Medulla oblongata (tissue), 1 donor: ENCODE data around the gene WSCD1.

Source experiments
- DNase-seq: peaks from one replicate; pipeline ENCODE4 v3.0.0-alpha.2; 2015; ENCODE audit errors: extremely low spot score

WSCD1 gene

DNA sequence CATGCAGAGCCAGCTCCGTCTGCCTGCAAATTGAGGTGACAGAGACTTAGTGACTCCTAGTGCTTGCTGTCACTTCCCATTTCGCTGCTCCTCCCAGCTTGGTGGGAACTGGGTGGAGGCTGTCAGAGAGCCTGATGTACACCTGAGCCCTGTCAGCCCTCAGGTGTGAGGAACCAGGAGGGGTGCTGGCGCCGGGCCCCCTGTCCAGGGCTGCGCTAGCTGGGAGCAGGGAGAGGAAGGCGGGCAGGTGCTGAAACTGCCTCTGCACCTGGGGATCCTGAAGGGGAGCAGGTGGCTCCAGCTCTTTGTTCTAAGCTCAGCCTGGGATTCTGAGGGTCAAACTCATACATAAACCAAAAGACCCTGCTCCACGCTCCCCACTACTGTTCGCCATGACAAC lies 10.8 kb upstream of the WSCD1 start:
- no peak for DNase-seq

DNA sequence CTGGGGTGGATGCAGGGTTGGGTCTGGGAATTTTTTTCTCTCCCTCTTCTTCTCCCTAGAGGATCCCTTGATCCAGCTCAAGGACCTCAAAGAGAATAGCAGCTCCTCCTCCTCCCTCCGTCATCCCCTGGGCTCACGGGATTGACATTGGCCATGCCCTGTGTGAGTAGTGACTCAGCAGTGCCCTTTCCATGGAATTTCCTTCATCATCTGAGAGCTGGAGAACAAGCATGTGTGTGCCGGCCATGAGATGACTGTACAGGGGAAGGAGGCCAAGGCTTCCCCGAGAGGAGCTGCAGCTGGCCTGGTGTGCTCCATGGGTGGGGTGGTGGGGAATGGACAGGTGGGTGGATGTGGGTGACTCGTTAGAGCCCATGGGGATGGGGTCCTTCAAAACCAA lies 8.9 kb upstream of the WSCD1 start:
- no peak for DNase-seq

DNA sequence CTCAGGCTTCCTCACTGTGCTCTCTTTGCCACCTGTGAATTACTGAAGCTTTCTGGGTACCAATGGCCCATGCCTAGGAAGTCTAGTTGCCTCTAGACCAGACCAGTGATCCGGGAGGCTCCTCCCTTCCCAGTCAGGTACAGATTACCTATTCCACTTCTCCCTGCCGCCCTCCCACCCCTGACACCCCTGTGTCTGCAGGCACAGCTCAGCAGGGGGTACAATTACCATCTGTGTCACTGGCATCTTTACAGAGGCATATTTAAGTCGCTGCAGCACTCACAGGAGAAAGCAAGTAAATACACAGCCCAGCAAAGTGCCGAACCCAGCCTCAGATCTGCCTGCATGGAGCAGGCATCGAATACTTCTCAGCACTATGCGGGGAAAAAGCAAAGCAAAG lies 5.3 kb upstream of the WSCD1 start:
- DNase-seq: no peak

DNA sequence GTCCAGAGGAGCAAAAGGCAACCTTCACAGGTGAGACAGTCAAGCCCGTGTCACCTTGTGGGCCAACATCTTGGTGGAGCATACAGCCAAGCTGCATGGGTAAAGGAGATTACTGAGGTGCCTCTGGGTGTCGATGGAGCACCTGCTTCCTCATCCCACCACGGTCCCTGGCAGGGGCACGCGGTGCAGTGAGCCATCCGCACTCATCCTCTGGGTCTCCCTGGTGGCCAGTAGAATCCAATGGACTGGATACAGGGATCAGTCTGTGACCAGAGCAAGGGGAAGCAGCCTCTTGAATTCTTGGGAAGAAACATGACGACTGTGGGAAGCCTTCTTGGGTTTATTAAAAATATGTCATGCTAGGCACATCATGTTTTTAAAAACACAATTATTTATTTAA lies 4.8 kb upstream of the WSCD1 start:
- DNase-seq: no peak

DNA sequence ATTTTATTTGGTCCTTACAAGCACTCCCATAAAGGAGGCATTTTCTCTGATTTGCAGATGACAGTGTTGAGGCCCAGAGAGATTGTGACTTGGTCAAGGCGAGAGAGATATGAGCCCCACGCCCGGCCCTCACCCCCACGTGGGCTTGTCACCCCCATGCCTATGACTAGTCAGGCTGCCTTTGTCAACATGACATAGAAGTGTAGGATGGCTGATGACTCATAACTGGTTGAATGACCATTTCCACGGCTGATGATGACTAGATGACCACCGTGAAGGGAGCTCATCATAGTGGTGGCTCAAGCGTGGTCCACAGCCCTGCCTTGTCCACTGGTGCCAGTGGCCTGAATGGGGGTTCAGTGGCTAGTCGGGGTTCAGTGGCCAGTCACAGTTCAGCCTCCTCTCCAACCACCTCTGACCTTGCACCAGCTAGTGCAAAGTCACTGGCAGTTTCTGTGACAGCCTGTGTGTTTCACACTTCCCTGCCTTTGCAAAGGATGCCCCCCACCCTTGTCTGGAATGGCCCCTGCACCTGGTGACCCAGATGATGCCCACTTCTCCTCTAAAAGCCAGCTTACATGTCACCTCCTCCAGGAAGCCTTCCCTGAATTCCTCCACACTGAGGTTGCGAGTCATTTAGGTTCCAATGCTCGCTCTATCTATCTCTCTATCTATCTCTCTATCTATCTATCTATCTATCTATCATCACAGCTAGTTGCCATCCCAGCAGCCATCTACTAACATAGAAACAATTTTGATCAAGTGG lies 3.8 kb upstream of the WSCD1 start:
- no peak for DNase-seq

DNA sequence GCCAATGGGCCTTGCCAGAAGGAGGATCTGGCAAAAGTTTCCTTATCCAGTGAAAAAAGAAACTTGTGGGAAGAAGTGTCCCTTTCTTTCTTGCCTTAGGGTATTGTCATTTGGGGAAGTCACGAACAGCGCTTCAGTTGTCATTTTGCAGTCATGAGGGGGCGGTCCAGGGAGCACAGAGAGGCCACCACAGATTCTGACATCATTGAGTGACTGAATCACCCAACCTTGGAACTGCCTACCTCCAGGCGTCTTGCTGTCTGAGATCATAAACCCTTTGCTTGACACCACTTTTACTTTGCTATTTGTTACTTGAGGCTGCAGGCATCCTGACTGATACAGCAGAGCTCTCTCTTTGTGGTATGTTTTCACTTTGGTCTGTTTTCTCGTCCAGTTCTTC lies 3.1 kb upstream of the WSCD1 start:
- DNase-seq: no peak

DNA sequence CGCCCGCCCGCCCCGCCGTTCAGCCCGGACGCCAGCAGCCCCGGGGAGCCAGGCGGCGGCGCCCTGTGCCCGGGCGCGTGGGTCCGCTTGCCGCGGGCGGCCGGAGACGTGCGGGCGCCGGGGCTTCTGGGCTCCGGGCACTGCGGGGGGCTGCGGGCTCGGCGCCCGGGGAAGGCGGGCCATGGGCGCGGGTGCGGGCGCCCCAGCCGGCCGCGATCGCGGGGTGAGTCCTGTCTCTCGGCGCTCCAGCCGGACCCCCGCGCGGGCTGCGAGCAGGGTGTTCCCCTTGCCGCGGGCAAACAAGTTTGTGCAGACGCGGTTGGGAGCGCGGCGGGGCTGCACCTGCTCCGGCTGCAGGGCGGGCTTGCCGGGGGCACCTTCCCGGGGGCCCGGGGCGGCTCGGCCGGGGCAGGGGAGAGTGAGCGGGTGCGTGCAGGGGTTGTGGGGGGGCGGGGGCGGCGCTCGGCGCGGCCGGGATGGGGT lies 292 bp downstream of the WSCD1 start:
- DNase-seq: no peak

DNA sequence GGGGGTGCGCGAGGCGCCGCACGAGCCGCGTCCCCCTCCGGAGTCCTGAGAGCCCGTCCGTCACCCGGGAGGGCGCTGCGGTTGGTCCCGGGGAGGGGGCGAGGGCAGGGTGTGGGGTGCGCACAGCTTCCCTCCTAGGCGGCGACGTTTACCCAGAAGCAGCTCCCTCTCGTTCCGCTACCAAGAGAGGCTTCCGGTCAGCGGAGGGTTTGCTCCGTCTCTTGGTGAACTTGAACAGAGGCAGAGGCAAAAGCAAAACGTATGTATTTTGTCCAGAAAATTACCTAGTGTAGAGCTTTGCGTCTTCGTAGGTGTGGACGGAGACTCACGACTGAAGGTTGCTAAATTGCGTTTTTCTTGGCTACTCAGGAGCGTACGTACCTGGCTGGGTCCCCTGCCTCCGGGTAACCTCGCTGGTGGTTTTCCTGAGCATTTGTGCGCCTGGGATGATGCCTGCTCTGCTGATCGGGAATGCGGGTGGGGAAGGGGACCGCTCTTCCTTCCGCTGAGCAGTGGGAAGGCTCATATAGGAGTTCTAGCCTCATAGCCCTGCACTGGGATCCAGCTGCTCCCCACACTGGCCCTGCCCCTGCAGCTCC lies 833 bp downstream of the WSCD1 start:
- DNase-seq: peak; percentile 61

DNA sequence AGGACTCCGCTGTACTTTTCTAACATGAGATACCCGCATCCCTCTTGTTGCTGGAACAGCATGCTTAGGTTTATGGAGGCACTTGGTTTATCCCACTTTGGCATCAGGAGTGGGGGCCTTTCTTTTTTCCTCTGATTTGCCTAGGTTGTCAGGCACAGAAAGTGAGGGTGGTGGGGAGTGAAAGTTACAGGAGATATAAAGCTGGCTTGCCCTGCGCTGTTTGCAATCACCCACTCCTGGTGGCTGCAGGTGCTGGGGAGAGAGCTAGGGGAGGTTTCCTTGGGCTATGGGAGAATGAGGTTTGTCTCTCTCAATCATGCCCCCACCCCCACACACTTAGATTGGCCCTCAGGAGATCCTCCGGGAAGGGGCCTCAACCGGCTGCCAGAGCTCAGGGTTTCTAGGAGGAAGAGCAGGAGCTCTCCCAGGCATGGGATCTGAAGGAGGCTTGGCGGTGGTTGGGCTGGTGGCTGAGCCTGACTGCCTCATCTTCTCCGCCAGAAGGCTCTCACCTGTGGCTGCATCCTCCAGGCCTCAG lies 1.4 kb downstream of the WSCD1 start:
- peak; percentile 29 for DNase-seq

DNA sequence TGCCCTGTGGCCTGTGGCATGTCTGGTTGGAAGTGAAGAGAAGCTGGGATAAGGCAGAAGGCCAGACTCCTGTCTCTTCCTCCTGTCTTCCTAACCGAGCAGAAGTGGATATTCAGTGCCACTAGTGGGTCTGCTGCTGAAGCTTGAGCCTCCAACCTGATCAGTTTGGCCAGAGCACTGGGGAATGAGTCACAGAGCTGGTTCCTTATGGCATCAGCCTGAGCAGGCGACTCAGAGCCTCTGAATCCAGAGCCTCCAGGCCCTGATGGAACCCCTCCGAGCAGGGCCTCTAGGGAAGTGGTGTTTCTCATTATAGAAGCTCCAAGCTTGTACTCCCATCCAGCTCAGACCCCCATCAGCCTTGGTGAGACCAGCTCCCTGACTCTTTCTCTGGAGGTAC lies 2.0 kb downstream of the WSCD1 start:
- DNase-seq: no peak

DNA sequence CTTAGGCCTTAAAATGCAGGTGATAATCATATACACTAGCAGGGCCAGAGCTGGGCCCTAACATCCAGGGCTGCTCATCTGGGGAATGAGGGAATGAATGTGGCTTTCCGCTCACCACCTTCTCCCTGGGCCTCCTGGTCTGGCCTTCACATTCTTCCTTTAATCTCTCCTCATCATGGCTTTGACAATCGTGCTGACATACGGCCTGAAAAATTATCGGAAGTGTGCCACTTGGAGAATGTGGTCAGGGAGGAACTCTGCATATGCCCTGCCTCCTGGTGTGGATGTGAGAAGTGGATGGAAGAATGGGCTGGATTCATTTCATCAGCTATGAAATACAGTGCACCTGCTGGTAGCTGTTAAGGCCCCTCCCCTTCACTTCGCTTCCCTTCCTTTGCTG lies 2.4 kb downstream of the WSCD1 start:
- DNase-seq: peak; percentile 9

DNA sequence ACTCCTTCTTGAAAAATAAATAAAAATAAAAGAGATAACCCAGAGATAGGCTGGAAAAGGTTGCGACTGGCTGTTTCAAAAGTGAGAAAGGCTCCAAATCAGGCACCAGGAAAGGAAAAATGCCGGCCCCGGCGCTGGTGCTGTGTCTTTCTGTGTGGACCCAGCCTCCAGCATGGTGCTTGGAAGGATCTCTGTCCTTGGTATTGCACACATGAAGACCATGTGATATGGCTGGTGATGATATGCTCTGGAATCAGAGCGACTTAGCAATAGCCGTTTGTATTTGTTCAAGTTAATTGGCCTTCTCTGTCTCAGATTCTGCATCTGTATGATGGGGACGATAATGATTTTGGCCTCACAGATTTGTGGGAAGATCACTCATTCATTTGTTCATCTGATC lies 3.4 kb downstream of the WSCD1 start:
- DNase-seq: peak; percentile 15

DNA sequence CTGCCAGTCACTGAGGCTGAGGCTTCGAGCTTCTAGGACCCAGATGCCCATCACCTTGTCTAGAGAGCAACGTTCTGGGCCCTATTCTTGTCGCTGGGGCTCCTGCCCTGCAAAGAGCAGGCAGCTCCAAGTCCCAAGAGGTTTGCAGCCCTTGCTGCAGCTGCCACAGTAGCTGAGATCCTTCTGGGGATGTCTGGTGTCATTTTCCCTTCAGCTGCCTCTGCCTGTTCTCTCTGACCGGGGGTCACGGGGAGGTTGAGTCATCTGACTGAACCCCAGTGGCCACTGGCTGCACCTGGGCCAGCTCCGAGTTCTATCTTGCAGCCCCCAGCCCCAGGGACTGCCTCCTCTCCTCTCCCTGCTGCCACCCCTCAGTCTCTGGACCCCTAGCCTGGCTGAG lies 4.9 kb downstream of the WSCD1 start:
- no peak for DNase-seq

DNA sequence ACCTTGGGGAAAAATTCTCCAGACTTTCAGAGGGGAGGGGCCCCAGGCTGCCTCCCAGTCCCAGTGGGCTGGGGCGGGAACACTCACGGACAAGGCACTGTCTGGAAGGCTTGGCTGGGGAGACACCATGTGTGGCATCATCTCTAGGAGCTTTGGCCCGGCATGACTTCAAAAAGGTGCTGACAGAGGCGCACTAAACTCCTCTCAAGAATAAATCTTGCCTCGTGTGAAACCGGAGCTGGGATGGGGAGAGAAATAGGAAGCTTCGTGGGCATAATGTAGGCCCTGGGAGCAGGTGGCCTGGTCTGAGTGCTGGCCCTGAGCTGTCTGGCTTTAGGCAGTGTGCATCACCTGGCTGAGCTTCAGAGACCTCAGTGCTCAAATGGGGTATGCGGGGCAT lies 5.7 kb downstream of the WSCD1 start:
- DNase-seq: no peak

DNA sequence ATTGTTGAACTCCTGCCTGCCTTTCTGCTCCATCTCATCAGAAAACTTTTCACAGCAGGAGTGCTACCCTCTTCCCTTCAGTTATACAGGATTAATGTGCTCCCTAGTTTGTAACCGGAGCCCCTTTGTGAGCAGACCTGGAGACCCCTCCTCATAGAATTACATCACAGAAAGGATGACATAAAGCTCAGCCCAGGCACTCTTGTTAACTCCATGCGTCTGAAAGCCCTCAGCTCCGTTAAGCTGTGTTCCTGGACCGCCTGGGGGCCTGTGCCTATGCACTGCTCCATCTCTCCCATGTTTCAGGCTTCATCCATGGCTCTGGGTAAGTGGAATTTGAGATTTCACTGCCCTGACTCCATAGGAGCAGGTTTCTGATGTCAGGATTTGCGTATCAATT lies 7.6 kb downstream of the WSCD1 start:
- no peak for DNase-seq

DNA sequence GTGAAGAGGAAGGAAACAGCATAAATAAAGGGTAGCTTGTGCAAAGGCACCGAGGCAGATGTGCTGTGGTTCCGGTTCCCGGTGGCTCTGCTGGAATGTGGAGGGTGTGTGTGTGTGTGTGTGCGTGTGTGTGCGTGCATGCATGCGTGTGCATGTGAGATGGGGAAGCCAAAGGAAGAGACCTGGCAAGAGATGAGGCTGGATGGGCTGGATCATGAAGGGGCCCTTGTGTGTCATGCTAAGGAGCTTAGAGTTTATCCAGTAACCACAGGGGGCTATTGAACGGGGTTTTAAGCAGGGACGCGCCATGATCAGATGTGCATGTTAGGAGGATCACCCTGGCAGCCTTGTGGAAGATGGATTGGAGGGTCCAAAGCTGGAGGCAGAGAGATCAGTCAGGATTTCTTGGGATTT lies 8.3 kb downstream of the WSCD1 start:
- DNase-seq: no peak

DNA sequence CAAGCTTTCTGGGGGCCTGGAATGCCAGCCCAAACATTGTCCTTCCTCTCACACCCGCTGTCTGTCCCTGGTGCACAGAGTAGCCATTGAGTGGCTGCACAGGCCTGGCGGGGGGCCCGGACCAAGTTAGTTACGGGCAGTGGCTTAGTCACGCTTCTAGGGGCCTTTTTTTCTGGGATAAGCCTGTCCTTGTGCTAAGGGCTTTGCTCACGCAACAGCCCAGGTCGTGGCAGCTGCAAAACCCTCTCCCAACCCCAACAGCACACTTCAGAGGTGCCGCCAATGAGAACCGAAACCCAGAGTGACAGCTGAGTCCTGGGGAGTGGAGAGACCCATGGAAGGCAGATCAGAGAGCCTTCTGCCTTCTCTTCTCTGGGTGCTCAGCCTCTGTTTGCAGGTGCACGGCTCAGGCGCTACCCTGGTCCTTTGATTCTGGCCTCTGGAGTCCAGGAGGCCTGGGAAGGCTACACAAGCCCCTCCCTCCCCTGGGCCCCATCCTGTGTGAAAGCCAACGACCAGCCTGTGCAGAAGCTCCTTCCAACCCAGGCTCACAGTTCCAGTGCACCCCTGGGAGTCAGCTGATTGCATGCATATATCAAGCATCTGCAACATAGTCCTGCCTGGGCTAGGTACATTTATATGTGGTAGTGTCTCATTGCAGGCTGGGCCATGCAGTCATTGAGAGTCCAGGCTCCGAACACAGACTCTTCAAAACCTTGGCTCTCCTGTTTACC lies 9.1 kb downstream of the WSCD1 start:
- DNase-seq: peak; percentile 77

DNA sequence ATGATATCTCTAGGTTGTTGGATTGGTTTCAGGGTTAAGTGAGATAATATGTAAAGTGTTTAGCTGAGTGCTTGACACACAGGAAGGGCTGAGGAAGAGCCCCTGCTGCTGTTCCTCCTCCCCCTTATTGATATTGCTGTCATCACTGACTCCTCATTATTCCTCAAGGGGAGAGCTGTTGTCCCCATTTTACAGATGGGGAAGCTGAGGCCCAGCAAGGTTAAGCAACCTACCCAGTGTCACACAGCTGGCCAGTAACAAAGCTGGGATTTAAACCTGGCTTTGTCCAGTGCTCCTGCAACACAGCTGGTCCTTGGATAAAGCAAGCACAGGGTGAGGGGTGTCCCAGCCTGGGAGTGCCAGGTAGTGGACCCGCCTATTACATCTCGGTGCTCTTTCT lies 9.8 kb downstream of the WSCD1 start:
- DNase-seq: no peak

DNA sequence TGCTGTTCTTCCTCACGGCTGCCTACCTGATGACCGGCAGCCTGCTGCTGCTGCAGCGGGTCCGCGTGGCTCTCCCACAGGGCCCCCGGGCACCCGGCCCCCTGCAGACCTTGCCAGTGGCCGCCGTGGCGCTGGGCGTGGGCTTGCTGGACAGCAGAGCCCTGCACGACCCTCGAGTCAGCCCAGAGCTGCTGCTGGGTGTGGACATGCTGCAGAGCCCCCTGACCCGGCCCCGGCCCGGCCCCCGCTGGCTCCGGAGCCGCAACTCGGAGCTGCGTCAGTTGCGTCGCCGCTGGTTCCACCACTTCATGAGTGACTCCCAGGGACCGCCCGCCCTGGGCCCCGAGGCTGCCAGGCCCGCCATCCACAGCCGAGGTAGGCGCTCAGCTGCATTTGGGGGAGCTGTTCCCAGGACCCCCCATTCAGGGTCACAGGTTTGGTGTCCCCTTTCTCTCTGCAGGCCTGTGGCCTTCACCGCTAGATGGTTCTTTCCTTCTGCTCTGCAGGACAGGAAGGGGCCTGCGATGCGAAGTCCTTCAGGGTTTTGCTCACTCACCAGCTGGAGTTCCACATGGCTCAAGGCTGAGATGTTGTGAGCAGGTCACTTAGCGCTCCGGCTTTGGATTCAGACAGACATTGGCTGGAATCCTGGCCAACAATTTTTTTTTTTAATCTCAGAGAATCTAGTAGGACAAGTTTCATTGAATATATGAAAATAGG lies 10.7 kb downstream of the WSCD1 start:
- DNase-seq: no peak

DNA sequence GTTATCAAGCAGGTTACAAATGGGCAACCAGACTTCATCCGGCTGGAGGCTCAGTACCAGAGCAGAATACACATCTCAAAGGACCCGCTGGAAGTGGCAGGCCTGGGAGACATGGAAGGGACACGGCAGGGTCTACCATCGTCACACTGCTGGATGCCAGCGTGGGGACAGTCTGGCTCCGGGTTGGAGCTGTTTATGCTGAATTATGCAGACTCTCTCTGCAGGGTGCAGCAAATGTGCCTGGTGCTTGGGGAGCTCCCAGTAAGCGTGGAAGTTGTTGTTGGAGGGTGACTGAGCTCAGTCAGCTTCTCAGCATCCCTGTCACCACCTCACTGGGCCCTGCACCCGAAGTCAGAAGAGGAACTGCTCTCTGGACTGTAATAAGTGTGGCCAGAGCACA lies 12.2 kb downstream of the WSCD1 start:
- DNase-seq: no peak

DNA sequence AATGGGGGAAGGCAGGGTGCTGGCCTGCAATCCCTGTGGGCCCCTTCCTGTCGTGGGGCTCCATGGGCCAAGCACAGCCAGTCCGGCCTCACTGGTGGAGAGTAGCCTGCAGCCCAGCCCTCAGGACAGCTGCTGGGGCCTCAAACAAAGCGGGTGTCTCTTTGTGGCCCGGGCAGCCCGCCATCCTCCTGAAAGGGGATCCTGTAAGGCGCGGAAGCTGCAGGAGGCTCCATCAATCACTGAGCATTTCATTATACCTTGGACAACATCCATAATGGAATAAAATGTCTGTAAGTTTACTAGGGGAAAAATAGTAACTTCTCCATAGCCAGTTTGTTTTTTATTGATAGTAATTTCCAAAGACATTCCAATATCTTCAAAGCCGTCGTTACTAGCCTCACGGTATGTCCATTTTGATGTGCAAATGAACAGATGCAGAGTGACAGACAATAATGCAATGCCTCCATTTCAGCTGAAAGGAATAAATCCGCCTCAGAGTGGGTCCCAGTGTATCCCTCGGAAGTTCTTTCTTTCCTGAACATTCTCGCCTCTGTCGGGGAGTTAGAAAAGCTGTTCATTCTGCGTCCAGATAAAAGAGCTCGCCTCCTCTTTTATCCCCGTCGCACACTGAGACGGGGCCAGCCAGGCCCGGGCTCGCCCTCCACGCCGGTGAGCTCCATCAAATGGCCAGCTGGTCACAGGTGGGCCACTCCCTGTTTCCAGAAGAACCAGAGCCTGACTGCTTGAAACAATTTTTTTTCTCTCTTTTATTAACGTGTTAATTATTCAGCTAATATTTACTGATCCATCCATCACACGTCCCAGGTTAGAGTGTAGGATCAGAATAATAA lies 14.4 kb downstream of the WSCD1 start:
- peak; percentile 95 for DNase-seq
